Measurements from ENCODE around the gene LRRFIP2. TPM values are rescaled to one million over a fixed set of nuclear protein-coding genes. Genes with fewer than 3 reads are reported as not detected.
A peak's percentile ranks its signal among the peaks of the same experiment; 100 is the strongest.
"Not testable (repeated sequence)": the region's sequence is repeated elsewhere in the genome, so short reads cannot be mapped to it uniquely, and the experiment has no call there.

LRRFIP2 gene
- total RNA-seq, 1 experiment from 2014 or later, result 67.5 TPM

DNA sequence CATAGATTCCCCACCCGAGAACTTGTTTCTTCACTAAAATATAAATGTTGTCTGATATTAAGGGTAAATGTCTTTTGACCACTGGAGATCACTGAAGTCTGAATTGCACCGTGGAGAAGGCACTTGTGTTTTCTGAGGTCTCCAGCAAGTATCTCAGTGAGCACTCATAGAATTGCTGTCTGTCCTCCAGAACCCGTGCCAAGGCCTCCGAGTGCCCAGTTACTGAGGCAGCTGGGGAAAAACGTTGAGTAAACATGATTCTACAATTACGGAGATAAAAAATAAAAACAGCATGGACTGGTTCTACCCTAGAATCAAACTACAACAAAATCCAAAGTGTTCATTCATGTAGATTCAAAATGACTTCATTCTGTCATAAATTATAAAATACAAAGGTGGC lies 121.0 kb downstream of the LRRFIP2 start:
- Histone ChIP-seq H3K4me3 (no peak overlapping the region), H3K27me3 (replicated peaks) (no peaks in the 10 kb centered on the region), H3K36me3 (peaks cover 95% of the 10 kb centered on the region), H3K27ac (no peak overlapping the region), H3K4me1 (replicated peaks) (peaks cover 36% of the 10 kb centered on the region), H3K9me3 (replicated peaks) (no peaks in the 10 kb centered on the region)
- no peak for DNase-seq (ENCODE audit: low read depth in 1 of 2, low spot score in 2 of 2)

DNA sequence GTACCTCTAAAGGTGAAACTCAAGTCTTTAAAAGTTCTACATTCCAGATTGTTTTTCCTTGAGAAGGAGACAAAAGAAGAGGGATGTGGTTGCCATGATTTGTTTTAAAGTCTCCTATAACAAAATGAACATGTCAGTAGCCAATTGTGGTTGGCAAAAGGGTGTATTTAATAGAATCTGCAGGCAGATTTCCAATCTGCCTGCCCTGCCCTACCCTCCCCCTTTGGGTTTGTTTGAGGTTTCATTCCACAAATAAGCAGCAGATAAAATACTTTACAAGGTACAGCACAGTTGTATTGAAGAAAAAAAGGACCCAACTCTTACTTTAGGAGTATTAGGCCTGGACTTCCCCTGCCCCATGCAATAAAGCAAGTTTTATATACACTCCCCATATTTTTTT lies 121.5 kb downstream of the LRRFIP2 start:
- Histone ChIP-seq H3K9me3 (replicated peaks) (no peaks in the 10 kb centered on the region), H3K27me3 (replicated peaks) (no peaks in the 10 kb centered on the region), H3K4me1 (replicated peaks) (peaks cover 36% of the 10 kb centered on the region), H3K27ac (no peak overlapping the region), H3K36me3 (peaks cover 95% of the 10 kb centered on the region), H3K4me3 (no peak overlapping the region)
- DNase-seq (ENCODE audit: low read depth in 1 of 2, low spot score in 2 of 2), result peak in 1 of 2 experiments; percentile 25

DNA sequence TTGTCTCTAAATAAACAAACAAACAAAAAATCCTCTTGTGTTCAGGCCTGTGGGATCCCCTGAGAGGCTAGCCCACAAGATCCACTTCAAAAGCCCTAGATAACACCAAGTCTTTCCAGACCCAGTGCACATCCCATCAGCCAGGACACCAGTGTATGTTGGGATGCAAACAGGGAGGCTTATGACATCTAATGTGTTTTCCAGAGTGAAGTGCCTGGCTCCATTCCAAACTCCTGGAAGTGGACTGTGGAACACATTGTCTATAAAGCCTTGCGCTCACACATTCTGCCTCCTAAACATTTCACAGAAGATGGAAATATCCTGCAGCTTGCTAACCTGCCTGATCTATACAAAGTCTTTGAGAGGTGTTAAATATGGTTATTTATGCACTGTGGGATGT lies 124.1 kb downstream of the LRRFIP2 start:
- Histone ChIP-seq H3K4me3 (no peak overlapping the region), H3K27me3 (replicated peaks) (no peaks in the 10 kb centered on the region), H3K36me3 (peaks cover 90% of the 10 kb centered on the region), H3K4me1 (replicated peaks) (peaks cover 28% of the 10 kb centered on the region), H3K27ac (no peak overlapping the region), H3K9me3 (replicated peaks) (no peaks in the 10 kb centered on the region)
- DNase-seq (ENCODE audit: low read depth in 1 of 2, low spot score in 2 of 2), result no peak

DNA sequence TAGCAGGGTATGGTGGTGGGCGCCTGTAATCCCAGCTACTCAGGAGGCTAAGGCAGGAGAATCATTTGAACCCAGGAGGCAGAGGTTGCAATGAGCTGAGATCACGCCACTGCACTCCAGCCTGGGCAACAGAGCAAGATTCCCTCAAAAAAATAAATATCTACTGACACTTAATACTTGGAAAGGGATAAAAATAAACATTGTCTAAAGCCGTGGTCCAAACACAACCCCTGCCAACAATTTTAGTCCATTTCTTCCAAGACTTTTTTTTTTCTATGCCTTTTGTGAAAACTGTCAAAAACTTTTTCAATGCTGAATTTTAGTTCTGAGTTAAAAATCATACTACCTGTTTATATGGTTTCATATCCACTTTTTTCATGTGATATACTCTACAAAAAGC lies 131.7 kb downstream of the LRRFIP2 start:
- H3K4me1 ChIP-seq (replicated peaks); H3K27me3 ChIP-seq (replicated peaks); H3K4me3 ChIP-seq; DNase-seq (ENCODE audit: low read depth in 1 of 2, low spot score in 2 of 2); H3K9me3 ChIP-seq (replicated peaks); H3K27ac ChIP-seq: not testable (repeated sequence)
- peaks cover 70% of the 10 kb centered on the region for H3K36me3 ChIP-seq

DNA sequence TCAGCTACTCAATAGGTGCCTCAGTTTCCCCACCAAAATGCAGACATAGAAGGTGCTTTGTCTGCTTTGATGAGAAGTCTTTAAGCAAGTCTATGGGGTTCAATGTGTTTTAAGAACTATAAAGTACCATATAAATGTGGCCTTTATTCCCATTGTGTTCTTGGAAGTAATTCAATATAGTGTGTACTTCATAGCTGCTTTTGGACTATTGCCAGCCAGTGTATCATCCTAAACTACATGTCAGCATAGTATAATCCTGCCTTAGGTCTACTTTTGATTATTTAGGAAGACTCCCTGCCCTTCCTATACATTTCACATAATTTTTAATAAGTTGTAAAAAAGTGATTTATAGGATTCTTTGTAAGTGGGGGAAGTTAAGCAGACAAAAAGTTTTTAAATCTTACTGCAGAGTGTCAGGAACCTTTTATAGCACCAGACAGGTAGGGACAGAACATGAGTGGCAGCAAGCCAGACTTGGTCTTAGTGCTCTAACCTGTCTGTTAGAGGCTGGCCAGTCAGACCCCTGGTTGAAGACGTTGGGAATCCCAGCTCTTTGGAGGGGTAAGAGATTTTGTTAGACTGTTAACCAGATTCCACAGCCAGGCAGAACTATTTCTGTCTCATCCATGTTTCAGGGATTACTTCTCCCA lies 132.7 kb downstream of the LRRFIP2 start:
- no peak for DNase-seq (ENCODE audit: low read depth in 1 of 2, low spot score in 2 of 2)

DNA sequence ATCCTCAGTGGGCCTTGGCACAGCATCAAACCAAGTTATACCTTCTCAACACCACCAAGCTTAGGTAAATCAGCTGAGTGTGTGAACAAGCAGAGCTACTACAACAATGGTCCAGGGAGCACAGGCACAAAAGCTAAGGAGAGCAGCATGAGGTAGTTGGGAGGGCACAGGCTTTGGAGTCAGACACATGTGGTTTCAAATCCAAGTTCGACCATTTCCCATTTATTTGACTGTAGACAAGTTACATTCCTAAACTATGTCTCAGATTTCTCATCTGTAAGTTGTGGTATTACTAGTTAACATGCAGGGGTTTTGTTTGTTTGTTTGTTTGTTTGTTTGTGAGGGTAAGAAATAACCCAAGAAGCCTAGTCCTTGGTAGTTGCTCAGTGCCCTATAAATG lies 134.2 kb downstream of the LRRFIP2 start:
- Histone ChIP-seq H3K36me3 (peaks cover 77% of the 10 kb centered on the region), H3K4me3 (no peak overlapping the region), H3K27me3 (replicated peaks) (no peaks in the 10 kb centered on the region), H3K27ac (no peak overlapping the region), H3K4me1 (replicated peaks) (0 out of 2 replicates have a peak, but pooled peaks cover 7% of the 10 kb centered on the region), H3K9me3 (replicated peaks) (peaks cover 5% of the 10 kb centered on the region; the same call in 1 of the 2 replicates)
- DNase-seq (ENCODE audit: low read depth in 1 of 2, low spot score in 2 of 2), result no peak

More for the DNA sequence above, 132.7 kb downstream of the LRRFIP2 start:
- Histone ChIP-seq H3K36me3 (peaks cover 68% of the 10 kb centered on the region), H3K27me3 (replicated peaks) (no peaks in the 10 kb centered on the region), H3K4me3 (no peak overlapping the region), H3K27ac (no peak overlapping the region), H3K9me3 (replicated peaks) (no peaks in the 10 kb centered on the region; the same call in 1 of the 2 replicates), H3K4me1 (replicated peaks) (0 out of 2 replicates have a peak, but pooled peaks cover 7% of the 10 kb centered on the region)

DNA sequence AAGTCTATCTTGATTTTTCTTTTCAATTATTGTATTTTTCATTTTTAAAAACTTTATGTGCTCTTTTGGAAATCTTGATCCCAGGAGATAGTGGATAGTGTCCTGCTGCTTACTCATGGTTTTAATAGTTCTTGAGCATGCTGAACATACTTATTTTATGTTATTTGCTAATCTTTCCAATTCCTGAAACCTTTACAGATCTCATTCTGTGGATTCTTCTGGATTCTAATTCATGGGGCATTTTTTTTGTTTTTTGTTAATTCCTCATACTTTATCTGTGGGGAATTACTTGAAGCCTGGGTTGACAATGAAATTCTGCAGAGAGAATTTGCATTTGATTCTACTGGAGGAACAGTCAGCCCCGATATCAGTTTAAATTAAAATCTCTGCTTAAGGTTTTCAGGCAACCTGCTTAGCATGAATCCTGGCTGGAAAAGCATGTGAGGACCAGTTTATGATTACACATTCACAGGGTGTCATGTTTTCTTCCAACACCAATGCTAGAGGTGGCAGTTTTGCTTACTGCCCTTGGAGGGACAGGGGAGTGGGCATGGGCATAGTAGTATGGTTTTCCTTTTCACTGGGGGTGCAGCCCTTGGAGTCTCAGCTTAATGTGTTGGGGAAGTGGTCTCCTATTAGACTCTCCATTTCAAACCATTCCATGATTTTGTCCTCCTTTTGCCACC lies 135.1 kb downstream of the LRRFIP2 start:
- no peak overlapping the region for H3K4me3 ChIP-seq
- no peak overlapping the region for H3K27ac ChIP-seq
- no peaks in the 10 kb centered on the region for H3K27me3 ChIP-seq (replicated peaks)
- H3K4me1 ChIP-seq (replicated peaks), result 0 out of 2 replicates have a peak, but pooled peaks cover 7% of the 10 kb centered on the region
- no peak for DNase-seq (ENCODE audit: low read depth in 1 of 2, low spot score in 2 of 2)
- H3K9me3 ChIP-seq (replicated peaks), result peaks cover 5% of the 10 kb centered on the region; the same call in 1 of the 2 replicates
- H3K36me3 ChIP-seq, result peaks cover 82% of the 10 kb centered on the region

DNA sequence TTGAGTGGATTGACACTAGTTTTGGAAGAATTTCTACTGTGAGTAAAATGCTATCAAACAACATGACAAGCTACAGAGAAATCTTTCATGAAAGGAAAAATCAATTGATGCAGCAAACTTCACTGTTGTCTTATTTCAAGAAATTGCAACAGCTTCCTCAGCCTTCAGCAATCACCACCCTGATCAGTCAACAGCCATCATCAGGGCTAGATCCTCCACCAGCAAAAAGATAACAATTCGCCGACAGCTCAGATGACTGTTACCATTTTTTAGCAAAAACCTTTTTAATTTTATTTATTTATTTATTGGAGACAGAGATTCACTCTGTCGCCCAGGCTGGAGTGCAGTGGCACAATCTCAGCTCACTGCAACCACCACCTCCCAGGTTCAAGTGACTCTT lies 137.0 kb downstream of the LRRFIP2 start:
- Histone ChIP-seq H3K4me1 (replicated peaks) (0 out of 2 replicates have a peak, but pooled peaks cover 7% of the 10 kb centered on the region), H3K4me3 (no peak overlapping the region), H3K9me3 (replicated peaks) (peaks cover 5% of the 10 kb centered on the region; the same call in 1 of the 2 replicates), H3K36me3 (peaks cover 94% of the 10 kb centered on the region), H3K27ac (no peak overlapping the region), H3K27me3 (replicated peaks) (no peaks in the 10 kb centered on the region)
- no peak for DNase-seq (ENCODE audit: low read depth in 1 of 2, low spot score in 2 of 2)

DNA sequence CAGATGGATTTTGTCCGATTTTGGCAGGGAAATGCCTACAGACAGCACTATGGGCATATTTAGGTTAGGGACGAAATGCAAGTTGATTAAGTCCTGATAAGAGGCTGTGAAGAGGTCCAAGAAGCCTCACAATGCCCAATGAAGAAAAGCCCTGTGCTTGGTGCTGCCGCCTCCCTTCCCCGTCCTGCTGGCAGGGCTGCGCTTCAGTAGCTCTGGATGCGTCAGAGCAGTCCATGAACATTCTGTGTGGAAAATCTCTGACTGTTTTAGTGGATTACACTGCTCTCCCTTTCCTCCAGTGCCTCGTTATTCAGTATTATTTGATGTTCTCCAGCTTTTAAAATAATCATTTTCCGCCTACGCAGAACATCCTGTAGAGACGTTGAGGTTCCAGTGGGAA lies 141.4 kb downstream of the LRRFIP2 start:
- DNase-seq (ENCODE audit: low read depth in 1 of 2, low spot score in 2 of 2), result no peak
- Histone ChIP-seq H3K36me3 (peaks cover 89% of the 10 kb centered on the region), H3K9me3 (replicated peaks) (peaks cover 5% of the 10 kb centered on the region; the same call in 1 of the 2 replicates)

DNA sequence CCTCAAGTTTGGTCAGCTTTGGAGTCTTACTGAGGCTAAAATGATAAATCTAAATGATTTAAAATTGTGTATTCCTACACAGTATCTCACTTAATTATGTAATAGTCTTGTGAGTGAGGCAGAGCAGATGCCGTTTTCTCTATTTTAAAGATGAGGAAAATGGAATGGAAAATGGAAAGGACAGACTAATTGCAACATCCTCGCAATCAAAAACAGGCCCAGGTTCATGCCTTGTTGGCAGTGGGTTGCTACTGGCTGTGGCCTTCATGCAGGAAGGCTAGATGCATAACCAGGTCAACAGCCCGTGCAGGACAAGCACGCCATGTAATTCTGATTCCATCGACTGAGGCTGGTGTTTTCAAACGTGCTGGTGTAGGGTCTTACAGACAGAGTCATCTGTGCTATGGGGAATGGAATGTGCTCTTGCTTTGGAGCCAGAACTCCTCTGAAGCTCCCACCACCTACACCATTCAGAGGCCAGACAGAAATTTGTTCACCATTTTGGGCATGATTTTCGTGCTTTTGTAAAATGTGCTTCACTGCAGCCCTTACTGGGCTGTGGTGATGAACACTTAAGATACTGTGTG lies 143.2 kb downstream of the LRRFIP2 start:
- Histone ChIP-seq H3K27ac (no peak overlapping the region), H3K9me3 (replicated peaks) (peaks cover 2% of the 10 kb centered on the region; the same call in 1 of the 2 replicates), H3K4me3 (no peak overlapping the region), H3K36me3 (peaks cover 90% of the 10 kb centered on the region), H3K27me3 (replicated peaks) (no peaks in the 10 kb centered on the region), H3K4me1 (replicated peaks) (no peaks in the 10 kb centered on the region)
- DNase-seq (ENCODE audit: low read depth in 1 of 2, low spot score in 2 of 2), result no peak

More for the DNA sequence above, 141.4 kb downstream of the LRRFIP2 start:
- H3K27me3 ChIP-seq (replicated peaks), result no peaks in the 10 kb centered on the region
- H3K27ac ChIP-seq, result no peak overlapping the region
- no peak overlapping the region for H3K4me3 ChIP-seq
- no peaks in the 10 kb centered on the region for H3K4me1 ChIP-seq (replicated peaks)

DNA sequence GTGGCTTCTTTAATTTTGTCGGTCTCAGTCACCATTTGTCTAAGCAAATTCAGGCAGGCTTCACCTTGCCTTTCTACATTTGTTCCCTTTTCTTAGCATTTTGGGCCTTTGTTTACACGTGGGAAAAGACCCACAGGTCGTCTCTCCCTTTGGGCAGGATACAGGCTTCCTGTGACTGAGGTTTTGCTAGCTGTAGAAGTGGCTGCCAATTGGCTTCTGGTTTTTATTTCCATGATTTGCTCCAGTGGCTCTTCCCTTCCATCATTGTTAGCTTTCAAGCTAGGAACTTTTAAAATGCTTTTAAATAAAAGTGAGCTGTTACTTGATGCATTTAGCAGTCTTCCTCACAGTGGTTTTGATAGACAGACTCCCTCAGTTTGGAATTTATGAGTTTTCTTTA lies 143.8 kb downstream of the LRRFIP2 start:
- no peaks in the 10 kb centered on the region for H3K4me1 ChIP-seq (replicated peaks)

DNA sequence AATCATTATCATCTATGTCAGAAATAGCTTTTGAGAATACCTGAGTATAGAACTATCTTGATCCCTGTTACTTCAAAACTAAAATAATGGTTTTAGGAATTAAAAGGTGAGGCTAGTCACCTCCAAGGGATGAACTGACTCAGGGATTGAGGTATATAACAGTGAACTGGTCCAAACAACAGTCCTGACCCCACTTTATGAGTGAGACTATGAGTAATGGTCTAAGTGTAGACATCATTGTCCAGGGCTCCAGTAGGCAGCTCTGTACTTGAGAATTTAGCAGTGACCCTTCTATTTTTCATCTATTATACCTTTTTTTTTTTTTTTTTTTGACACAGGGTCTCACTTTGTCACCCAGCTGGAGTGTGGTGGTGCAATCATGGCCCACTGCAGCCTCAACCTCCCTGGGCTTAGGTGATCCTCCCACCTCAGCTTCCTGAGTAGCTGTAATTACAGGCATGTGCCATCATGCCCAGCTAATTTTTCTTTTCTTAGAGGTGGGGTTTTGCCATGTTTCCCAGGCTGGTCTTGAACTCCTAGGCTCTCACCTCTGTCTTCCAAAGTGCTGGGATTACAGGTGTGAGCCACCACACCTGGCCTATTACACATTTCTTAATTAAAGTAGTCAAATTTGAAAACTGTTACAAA lies 144.7 kb downstream of the LRRFIP2 start:
- peaks cover 86% of the 10 kb centered on the region for H3K36me3 ChIP-seq
- no peaks in the 10 kb centered on the region for H3K27me3 ChIP-seq (replicated peaks)
- H3K4me3 ChIP-seq, result no peak overlapping the region
- no peak for DNase-seq (ENCODE audit: low read depth in 1 of 2, low spot score in 2 of 2)
- H3K27ac ChIP-seq, result no peak overlapping the region
- no peaks in the 10 kb centered on the region for H3K9me3 ChIP-seq (replicated peaks)
- H3K4me1 ChIP-seq (replicated peaks), result no peaks in the 10 kb centered on the region

More for the DNA sequence above, 143.8 kb downstream of the LRRFIP2 start:
- Histone ChIP-seq H3K36me3 (peaks cover 90% of the 10 kb centered on the region), H3K27ac (no peak overlapping the region), H3K27me3 (replicated peaks) (no peaks in the 10 kb centered on the region), H3K4me3 (no peak overlapping the region), H3K9me3 (replicated peaks) (no peaks in the 10 kb centered on the region)
- no peak for DNase-seq (ENCODE audit: low read depth in 1 of 2, low spot score in 2 of 2)

DNA sequence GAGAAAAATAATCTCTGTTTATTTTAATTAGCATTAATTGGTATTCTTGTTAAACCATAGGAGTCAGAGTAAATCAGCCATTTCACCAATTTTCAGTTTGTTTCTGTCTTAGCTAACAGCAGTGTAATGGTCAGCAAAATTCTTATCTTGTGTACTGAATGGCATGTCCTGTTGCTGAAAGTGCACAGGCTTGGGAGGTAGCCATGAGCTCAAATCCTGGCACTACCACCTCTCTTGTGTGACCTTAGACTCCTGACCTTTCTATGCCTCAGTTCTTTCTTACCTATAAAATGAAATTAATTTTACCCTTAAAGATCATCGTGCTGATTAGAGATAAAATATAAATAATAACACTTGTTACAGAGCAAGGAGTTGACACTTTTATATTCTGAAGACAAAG lies 145.3 kb downstream of the LRRFIP2 start:
- no peak overlapping the region for H3K4me3 ChIP-seq
- no peak for DNase-seq (ENCODE audit: low read depth in 1 of 2, low spot score in 2 of 2)
- peaks cover 85% of the 10 kb centered on the region for H3K36me3 ChIP-seq
- no peaks in the 10 kb centered on the region for H3K4me1 ChIP-seq (replicated peaks)
- H3K27me3 ChIP-seq (replicated peaks), result no peaks in the 10 kb centered on the region
- H3K9me3 ChIP-seq (replicated peaks), result no peaks in the 10 kb centered on the region
- no peak overlapping the region for H3K27ac ChIP-seq

All from SJSA1 (cell line).